Neural progenitor cell (in vitro differentiated cells): Measurements from ENCODE around the gene COLEC12.

Experiments
- EZH2 ChIP-seq: fragments of 200-600 bp; sonication (generic); IDR thresholded peaks from 2 replicates; pipeline ENCODE4 v1.6.1; 2017; ENCODE audit warnings: antibody characterized with exemption, mild to moderate bottlenecking, moderate library complexity
- EZH2phosphoT487 ChIP-seq: fragments of 200-600 bp; sonication (generic); IDR thresholded peaks from 2 replicates; pipeline ENCODE4 v1.6.1; 2017; ENCODE audit warnings: antibody characterized with exemption
- TF ChIP-seq, protein P1 (sequence below): fragments of 200-600 bp; sonication (generic); IDR thresholded peaks from 2 replicates; pipeline ENCODE4 v1.5.1; 2017; ENCODE audit warnings: antibody characterized with exemption, mild to moderate bottlenecking

DNA sequence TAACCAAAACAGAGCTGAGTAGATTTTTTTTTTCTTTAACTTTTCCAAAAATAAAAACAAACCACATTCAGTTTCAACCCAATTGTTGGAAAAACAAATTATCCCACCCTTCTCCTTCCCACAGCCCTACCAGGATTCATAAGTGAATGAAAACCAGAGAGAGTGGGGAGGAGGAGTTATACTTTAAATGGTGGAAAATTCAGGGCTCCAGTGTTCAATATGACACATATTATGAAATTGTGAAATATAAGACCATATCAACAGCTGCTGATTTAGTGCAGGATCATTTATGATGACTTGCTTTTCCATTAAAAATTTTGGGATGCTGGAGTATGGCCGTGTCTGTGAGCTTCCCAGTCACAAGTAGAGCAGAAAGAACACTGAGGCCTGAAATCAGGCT lies 26.7 kb downstream of the COLEC12 start:
- TF ChIP-seq, protein P1, sequence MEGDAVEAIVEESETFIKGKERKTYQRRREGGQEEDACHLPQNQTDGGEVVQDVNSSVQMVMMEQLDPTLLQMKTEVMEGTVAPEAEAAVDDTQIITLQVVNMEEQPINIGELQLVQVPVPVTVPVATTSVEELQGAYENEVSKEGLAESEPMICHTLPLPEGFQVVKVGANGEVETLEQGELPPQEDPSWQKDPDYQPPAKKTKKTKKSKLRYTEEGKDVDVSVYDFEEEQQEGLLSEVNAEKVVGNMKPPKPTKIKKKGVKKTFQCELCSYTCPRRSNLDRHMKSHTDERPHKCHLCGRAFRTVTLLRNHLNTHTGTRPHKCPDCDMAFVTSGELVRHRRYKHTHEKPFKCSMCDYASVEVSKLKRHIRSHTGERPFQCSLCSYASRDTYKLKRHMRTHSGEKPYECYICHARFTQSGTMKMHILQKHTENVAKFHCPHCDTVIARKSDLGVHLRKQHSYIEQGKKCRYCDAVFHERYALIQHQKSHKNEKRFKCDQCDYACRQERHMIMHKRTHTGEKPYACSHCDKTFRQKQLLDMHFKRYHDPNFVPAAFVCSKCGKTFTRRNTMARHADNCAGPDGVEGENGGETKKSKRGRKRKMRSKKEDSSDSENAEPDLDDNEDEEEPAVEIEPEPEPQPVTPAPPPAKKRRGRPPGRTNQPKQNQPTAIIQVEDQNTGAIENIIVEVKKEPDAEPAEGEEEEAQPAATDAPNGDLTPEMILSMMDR: no peak
- TF ChIP-seq EZH2phosphoT487 (no peak), EZH2 (no peak)
